GM18502 (cell line): ENCODE results near the gene APBA3.

Experiments used
- ATAC-seq: cut with Tn5 transposase; IDR thresholded peaks from one replicate; pipeline ENCODE4 v1.9.1; 2021; ENCODE audit warnings: mild to moderate bottlenecking; ENCODE audit not compliant: unreplicated experiment, poor library complexity

The APBA3 gene, protein sequence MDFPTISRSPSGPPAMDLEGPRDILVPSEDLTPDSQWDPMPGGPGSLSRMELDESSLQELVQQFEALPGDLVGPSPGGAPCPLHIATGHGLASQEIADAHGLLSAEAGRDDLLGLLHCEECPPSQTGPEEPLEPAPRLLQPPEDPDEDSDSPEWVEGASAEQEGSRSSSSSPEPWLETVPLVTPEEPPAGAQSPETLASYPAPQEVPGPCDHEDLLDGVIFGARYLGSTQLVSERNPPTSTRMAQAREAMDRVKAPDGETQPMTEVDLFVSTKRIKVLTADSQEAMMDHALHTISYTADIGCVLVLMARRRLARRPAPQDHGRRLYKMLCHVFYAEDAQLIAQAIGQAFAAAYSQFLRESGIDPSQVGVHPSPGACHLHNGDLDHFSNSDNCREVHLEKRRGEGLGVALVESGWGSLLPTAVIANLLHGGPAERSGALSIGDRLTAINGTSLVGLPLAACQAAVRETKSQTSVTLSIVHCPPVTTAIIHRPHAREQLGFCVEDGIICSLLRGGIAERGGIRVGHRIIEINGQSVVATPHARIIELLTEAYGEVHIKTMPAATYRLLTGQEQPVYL

DNA sequence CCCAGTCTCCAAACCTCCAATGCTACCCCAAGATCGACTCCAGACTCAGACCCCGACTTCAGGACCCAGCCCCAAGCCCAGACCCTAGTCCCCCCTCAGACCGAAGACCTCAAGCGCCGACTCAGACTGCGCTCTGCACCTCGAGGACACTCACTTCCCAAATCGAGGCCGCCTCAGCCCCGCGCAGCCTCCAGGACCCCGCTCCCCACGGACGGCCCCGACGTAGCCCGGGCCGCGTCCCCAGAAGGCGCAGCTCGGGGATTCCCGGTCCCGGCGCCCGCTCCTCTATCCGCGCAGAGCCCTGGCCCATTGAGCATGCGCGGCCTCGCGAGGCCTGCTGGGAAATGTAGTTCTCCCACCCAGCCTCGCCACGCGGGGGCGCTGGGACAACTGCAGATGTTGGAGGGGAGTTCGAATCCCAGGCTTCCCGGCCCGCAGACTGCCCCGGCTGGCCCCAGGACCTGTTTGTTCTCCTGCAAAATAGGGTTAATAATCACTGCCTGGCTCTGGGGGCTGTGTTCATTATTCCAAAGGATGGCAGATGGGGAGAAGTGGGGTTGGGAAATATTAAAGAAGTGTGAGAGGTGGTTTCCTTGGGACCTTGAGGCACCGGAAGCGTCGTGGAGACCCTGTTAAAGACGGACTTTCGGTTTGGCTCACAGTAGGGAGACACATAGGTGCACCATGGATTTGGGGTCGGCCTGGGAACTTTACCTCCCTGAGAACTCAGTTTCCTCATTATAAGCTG, at the start of gene APBA3:
APBA3 (minus strand) TSS at position 311 of the 748 bp plus-strand sequence. CDS start 1,428 bp downstream, outside the sequence.
- peak; percentile 53 for ATAC-seq

DNA sequence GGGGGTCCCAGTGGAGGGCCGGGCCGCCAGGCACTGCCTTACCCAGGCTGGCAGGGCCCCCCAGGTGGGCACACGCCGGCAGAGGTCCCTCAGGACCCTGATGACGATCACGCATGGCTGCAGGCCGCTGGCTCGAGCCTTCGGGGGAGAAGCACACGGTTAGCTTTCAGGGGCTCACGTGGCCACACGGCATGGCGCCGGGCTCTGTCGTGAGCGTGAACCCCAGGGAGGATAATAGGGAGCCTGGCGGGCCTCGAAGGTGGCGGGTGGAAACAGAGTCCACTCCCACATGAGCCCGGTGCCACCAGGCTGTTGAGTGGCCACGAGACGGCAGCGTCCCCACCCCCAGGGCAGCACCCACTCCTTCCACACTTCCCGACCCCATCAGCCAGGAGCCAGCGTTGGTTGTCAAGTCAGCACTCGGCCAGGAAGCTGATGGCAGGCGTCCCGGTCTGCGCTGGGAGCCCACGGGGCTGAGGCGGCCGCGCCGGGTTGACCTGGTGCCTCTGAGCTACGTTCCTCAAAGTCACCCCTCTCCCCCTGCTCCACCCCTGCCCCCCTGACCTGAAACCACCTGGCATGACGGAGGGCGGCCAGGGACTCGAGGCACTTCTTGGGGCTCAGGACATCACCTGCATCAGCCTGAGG, 49.3 kb upstream of the APBA3 start:
- no peak for ATAC-seq

DNA sequence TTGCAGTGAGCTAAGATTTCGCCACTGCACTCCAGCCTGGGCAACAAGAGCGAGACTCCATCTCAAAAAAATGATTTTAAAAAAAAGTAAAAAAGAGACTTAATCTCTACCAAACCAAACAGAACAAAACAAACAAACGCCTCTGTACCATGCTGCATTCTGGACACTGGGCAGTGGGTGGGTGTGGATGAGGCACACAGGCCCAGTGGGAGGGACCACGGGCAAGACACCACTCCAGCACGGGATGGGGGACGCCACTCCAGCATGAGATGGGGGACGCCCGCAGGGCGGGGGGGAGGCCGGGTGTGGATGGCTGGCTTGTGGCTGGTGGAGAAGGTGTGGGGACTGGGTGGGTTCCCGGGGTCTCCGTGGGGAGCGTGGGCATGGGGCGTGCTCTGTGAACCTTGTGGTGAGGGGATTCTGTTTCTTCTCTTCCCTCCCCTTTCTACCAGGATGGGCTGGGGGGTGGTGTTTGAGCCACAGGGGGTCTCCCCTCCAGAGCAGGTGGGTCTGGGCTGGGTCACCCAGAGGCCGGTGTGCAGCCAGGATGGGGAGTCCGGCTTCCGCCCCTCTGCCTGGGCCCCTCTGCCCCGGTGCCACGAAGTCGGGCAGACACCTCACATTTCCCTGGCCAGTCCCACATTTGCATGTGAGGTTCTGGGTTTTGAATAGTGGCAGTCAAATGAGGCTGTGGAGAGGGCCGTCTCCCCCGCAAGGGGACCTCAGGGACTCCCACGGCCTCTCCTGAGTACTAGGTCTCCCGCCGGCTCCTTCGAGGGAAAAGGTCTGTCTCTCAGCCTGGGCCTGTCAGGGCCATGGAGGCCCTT, 48.6 kb upstream of the APBA3 start:
- no peak for ATAC-seq

DNA sequence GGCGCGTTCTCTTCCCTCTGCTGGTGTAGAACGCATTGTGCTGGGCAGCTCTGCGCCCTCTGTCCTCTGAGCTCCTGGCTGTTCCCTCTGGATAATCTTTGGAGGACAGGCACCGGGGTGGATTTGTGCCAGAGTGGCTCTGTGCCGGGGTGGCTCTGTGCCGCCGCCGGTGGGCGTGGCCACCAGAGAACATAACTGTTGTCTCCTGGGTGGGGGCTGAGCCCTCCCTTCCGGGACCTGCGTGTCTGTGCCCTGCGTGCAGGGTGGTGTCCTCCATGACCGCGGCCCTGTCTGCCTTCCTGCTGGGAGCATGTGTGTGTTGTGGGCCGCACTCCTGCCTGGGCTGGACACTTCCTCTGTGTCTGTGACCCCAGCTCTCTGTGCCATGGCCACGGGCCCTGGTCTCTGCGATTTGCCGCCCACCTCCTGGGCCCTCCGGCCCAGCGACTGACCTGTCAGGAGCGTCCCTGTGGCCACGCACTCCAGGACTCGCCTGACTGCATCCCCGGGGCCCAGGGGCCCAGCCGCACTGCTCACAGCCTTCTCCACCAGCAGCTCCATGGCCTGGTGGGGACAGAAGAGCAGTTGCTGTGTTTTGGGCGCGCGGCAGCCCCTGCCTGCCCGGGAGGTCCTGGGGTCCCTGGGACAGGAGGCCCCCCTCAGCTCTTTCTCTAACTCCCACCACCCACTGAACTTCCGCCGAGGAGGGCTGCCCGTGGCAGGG, 47.1 kb upstream of the APBA3 start:
- ATAC-seq: no peak

DNA sequence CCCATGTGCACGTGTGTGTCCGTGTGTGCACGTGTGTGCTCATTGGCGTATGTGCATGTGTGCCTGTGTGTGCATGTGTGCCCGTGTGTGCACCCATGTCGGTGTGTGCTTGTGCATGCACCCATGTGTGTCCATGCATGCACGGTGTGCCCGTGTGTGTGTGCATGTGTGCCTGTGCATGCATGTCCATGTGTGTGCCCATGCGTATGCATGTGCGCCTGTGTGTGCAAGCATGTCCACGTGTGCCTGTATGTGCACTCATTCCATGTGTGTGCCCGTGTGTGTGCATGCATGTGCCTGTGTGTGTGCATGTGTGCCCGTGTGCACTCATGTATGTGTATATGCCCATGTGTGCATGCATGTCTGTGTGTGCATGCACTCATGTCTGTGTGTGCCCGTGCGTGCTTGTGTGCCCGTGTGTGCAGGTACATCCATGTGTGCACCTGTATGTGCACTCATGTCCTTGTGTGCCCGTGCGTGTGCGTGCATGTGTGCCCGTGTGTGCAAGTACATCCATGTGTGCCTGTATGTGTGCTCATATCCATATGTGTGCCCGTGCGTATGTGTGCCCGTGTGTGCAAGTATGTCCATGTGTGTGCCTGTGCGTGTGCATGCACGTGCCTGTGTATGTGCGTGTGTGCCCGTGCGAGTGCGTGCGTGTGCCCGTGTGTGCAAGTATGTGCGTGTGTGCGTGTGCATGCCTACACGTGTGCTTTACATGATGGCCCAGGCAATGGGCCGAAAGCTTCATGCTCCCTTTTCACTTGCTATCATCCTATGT, 46.3 kb upstream of the APBA3 start:
- no peak for ATAC-seq

DNA sequence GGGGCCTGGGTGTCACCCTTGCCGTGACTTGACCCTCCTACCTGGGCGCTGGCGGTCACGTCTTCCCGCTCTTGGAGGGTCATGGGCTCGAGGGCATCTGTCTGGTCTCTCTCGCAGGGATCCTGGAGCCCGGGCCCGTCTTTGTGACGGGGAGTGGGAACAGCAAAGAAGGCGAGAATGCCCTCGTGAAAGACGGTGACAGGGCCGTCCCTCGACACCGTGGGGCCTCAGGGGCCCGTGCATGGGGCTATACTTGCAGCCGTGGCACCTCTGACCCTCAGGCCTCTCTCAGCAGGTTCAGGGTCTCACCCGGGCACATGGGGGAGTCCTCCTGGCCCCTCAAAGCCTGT, 45.6 kb upstream of the APBA3 start:
- ATAC-seq: no peak

DNA sequence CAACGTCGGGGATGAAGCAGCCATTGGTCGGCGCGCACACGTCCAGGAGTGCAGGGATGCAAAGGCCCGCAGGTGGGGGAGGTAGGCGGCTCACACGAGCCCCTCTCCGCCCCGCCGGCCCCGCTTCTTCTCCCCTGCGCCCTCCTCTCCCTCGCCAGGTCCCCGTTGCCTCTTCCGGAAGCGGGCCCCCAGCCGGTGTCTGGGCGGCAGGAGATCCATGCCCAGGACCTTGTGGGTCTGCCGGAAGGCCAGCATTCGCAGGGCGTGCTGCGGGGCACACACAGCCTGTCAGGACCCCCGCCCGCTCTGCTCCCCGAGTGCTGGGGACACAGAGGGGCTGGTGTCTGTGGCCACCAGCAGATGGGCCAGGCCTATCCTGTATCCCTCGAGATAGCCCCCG, 44.4 kb upstream of the APBA3 start:
- ATAC-seq: no peak

DNA sequence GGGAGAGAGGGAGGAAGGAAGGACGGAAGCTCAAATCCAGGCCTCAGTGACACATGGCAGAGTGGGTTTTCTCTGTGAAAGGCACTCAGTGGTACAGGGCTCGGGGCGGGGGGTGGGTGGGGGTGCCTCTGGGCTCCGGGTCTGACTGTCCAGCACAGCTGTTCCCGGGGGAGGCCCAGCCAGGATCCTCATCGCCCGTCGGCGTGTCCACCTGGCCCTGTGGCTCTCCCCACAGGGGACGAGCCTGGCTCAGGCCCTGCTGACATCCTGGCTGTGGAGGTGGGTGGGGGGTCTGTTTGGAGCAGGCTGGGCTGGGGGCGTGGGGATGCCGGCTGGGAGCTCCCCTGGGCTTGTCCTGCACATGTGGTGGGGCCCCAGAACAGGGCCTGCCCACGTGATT, 42.9 kb upstream of the APBA3 start:
- no peak for ATAC-seq

DNA sequence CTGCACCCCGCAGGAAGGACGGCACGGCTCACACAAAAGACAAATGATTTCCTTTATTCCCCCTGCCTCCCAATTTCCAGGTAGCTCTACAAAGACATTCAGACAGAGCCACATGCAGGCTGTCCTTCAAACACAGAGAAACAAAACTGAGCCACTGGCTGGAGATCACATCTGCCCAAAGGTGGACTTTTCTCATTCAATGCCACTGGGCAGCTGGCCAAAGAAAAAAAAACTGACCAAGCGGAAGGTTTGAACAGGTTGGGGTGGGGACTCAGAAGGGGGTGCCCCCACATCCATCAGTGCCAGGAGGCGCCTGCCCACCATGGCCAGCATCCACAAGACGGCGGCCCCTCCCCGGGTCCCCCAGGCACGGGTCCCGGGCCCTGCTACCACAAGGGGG, 42.5 kb upstream of the APBA3 start:
- no peak for ATAC-seq

DNA sequence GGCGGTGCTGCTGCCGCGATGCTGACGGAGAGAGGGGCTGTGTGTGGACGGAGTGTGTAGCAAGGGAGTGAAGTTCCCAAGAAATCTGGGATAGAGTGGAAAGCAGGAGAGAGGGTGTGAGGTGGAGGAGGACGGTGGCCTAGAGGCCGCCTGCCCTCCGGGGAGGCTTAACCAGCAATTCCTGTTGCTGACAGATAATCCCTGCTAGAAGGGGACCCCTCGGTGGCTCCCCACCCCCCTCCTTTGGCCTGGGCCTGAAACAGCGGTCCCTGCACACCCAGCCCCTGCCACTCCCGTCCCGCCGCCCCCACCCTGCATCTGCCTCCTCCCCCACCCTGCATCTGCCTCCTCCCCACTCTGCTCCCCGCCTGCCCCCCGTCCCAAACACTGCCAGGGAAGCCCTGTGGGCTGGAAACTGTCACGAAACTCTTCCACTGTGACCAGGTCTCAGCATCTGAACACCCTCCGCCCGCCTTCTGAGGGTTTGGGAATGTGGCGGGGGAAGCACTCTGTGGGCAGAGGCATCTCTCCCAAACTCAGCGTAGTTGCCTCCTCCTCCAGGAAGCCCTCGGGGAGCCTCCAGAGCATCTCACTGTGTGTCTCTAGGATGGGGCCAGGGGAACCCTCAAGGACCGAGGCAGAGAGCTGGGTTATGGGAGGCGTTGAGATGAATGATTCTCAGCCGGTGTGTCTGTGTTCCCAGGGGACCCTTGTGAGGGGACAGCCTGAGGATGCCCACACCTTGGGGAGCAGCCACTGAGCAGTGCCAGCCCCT, 41.8 kb upstream of the APBA3 start:
- ATAC-seq: no peak

DNA sequence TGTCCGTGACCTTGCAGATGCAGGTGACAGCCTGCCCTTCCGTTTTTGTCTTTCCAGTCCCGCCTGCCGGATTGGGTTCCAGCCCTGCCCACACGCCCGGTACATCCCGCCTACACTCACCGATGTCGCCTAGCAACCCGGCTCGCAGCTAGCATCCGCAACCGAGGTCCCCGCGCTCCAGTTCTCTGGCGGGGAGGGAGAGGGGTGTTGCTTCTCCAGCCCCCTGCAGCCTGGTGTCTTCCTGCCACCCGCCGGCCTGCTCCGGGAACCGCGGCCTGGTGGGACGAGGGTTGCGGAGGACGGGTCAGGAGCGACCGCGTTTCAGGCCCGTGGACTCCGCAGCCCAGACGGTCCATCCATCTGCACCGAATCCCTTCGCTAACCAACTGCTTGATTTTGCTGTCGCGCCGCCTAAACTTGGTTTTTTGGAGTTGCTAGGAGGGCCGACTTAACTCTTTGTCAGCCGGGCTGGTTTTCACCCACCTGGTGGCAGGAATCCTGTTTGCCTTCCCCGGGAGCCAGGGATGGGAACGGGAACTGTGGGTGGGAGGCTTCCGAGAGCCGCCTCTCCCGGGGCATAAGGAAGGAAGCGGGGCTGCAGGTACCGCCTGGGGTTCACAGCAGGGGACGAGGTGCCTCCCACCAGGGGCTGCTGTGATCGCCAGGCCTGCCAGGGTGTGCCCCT, 40.1 kb upstream of the APBA3 start:
- ATAC-seq: no peak

DNA sequence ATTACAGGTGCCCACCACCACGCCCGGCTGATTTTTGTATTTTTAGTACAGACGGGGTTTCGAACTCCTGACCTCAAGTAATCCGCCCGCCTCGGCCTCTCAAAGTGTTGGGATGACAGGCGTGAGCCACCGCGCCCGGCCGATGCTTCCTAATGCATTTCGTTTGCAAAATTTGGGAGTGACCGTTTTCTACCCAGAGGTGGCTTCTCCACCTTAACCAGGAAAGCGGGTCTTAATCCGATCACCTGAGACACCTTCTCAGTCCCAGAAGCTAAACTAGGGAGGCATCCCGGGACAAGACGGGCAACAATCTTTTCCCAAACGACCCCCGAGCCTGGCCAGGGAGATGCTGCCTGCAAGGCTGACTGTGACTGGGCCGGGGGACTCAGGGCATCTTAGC, 39.5 kb upstream of the APBA3 start:
- no peak for ATAC-seq

DNA sequence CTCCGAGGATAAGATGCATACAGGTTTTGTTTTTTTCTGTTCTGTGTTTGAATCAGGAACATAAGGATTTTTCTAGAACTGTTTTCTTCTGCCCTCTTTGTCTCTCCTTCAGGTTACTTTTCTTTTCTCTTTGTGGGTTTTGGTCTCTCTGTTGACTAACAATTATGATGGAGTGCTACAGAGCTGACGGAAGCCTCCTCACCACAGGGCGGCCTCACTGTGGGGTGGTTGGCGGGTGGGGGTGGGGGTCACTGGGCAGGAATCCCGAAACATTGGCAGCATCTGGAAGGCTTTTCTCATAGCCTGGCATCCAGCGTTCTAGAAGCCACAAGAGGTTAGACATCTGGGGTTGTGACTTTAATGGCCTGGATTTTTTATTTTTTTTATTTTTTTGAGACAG, 36.6 kb upstream of the APBA3 start:
- no peak for ATAC-seq

DNA sequence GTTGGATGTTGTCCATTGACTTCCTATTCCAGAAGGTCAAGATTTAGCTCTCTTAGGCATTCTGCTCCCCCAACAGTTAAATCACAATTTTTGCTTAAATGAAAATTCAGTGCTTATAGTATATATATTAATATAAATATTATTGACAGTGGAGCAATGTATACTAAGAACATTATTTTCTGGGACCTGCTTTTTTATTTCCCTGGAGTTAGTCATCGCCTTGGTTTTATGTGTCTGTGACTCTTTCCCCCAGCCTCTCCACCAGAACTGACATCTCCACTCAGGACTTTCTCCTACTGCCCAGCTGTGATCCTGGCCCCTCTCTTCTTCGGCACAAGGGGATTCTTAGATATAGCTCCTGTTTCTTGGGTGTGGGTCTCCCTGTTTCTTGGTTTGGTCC, 34.9 kb upstream of the APBA3 start:
- ATAC-seq: no peak

DNA sequence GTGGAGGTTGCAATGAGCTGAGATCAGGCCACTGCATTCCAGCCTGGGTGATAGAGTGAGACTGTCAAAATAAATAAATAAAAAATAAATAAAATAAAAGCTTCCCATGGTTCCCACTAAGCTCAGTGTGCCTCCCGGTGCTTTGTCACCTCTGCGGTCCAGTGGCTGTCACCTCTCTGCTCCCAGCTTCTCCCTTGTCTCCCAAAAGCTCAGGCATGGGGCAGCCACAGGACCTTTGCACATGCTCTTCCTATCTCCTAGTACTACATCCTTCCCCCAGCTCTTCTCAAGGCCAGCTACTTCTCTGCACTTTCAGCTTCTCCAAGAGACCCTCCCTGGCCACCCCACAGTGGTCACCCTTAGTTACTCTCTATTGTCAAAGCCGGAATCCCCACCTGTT, 32.3 kb upstream of the APBA3 start:
- no peak for ATAC-seq

DNA sequence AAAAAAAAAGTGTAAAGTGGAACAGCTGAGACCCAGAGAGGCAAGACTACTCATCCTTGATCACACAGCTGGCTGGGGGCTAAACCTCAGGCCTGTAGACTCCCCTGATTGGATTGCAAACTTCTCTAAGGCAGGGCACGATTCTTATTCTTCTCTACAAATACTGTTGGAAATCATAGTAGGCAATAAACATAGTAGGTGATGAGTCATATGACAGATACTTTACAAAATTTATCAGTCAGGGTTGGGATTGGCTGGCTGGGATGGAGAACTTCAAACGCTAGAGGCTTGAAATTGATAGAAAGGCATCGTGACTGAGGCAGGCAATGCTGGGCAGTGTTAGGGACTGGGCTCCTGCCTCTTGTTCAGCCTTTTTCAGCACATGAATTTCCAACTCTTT, 30.6 kb upstream of the APBA3 start:
- no peak for ATAC-seq

DNA sequence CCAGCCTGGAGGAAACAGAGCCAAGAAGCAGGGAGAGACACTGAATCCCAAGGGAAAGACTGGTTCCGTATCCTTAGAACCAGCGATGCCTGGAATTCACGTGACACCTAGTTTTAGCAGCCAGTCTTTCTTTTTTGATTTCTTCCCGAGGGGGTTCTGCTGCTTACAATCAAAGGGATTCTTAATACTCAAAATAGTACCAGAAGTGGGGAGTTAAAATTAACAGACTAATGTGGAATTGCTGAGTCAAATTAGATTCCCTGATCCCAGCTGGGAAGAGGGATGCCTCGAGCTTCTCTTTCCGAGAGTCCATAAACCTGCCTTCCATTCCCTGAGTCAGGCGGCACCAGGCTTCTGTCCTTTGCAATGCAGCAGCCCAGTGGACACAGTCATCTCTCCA, 29.4 kb upstream of the APBA3 start:
- ATAC-seq: no peak
